Motor neuron (in vitro differentiated cells): ENCODE measurements around the gene SERP2. TPM values are rescaled to one million over a fixed set of nuclear protein-coding genes. Genes with fewer than 3 reads are reported as not detected.

Experiments
- ATAC-seq, 8 experiments: fragments of 200-7000 bp; cut with Tn5 transposase; replicated peaks in 6 of 8; 2 replicates each; pipeline ENCODE4 v1.8.0; 2021; ENCODE audit warnings: mild to moderate bottlenecking in 8 of 8, moderate library complexity in 8 of 8
- H3K27ac ChIP-seq, 2 donors: fragments of 250-450 bp; sonication (Bioruptor Pico); 2 replicates each; pipeline ENCODE4 v1.9.0; 2021; ENCODE audit warnings: antibody characterized with exemption in 2 of 2, mild to moderate bottlenecking in 2 of 2, moderate library complexity in 1 of 2
- H3K4me1 ChIP-seq, 2 donors: fragments of 250-450 bp; sonication (Bioruptor Pico); replicated peaks in 1 of 2; 2 replicates each; pipeline ENCODE4 v1.6.1; 2021; ENCODE audit warnings: antibody characterized with exemption in 2 of 2, mild to moderate bottlenecking in 2 of 2, moderate library complexity in 1 of 2
- H3K4me3 ChIP-seq, 5 donors: fragments of 250-450 bp; sonication (Bioruptor Pico); 2 replicates each; pipeline ENCODE4 v1.9.0; 2021; ENCODE audit warnings: antibody characterized with exemption in 5 of 5, mild to moderate bottlenecking in 5 of 5, moderate library complexity in 4 of 5
- WGBS, 10 experiments: fragments of 450-650 bp; shearing (Covaris generic); methylation state at CpG; one replicate each; pipeline ENCODE4 v1.0.0; 2022; 5-methylcytosine and 5-hydroxymethylcytosine counted together
- in situ Hi-C, 9 experiments: fragments of 400-800 bp; cut with MboI; loops; one replicate each; pipeline ENCODE4 v1.15.0; 2021; ENCODE audit warnings: low sequenced_read_pairs in 9 of 9, low pct_unique_long_range_greater_than_20kb in 2 of 9; ENCODE audit not compliant: unreplicated experiment in 9 of 9
- total RNA-seq, 8 experiments: library from RNA; unstranded; fragments of 300-600 nt; gene quantifications; 2 replicates each; pipeline versions ENCODE4 v1.2.3 to v1.2.4, GENCODE V29; 2022

Gene SERP2
- total RNA-seq, 8 experiments from 2014 or later = 1.3 to 18.1 (median 10.3) TPM

GRCh38 chr13:44397766-44398223, 24.2 kb downstream of the SERP2 start:
- Histone ChIP-seq H3K4me1 (peaks cover 48 to 61% of the 10 kb centered on the region in 2 donors), H3K27ac (peak overlapping the region in 1 of 2 donors; percentile 65), H3K4me3 (no peak overlapping the region)
- WGBS, 10 experiments = 67 to 100% (median 93%) methylated on average over 1 to 3 of the region's 3 CpGs; no CpG with 5 or more reads in 5 of the 10 experiments
- no peak for ATAC-seq
- in situ Hi-C loops = no loop called here

GRCh38 chr13:44398606-44399005, 25.0 kb downstream of the SERP2 start:
- Histone ChIP-seq H3K4me1 (peaks cover 57 to 64% of the 10 kb centered on the region in 2 donors), H3K27ac (no peak overlapping the region), H3K4me3 (no peak overlapping the region)
- ATAC-seq = no peak
- 17 to 100% (median 85%) methylated on average over 1 to 2 of the region's 3 CpGs; no CpG with 5 or more reads in 6 of the 10 experiments for WGBS, 10 experiments
- in situ Hi-C loops = no loop called here

GRCh38 chr13:44399074-44399473, 25.4 kb downstream of the SERP2 start:
- in situ Hi-C loops = no loop called here
- 52 to 100% (median 90%) methylated on average over 1 to 3 of the region's 3 CpGs; no CpG with 5 or more reads in 1 of the 10 experiments for WGBS, 10 experiments
- H3K27ac ChIP-seq = no peak overlapping the region
- no peak for ATAC-seq
- peaks cover 61 to 68% of the 10 kb centered on the region in 2 donors for H3K4me1 ChIP-seq
- H3K4me3 ChIP-seq = no peak overlapping the region

- no peak overlapping the region for H3K27ac ChIP-seq
- no peak overlapping the region for H3K4me3 ChIP-seq
- ATAC-seq = no peak
- H3K4me1 ChIP-seq = peaks cover 68 to 69% of the 10 kb centered on the region in 2 donors
- in situ Hi-C loops = no loop called here
Observed at GRCh38 chr13:44400736-44401135, 27.1 kb downstream of the SERP2 start.

DNA sequence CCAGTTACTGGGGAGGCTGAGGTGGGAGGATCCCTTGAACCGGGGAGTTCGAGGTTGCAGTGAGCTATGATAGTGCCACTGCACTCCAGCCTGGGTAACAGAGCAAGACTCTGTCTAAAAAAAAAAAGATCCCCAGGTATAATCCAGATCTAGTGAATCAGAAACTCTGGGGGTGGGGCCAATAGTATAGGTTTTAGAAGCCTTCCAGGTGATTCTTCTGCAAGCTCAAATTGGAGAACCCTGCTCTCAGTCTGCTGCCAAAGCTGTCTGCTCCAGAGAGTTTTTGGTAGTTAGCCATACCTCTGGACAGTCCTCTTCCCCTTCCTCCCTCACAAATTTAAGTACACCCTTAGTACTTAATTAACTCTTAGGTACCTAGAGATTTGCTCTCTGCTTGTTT, 28.0 kb downstream of the SERP2 start:
- in situ Hi-C loops = no loop called here
- peaks cover 61 to 63% of the 10 kb centered on the region in 2 donors for H3K4me1 ChIP-seq
- no peak overlapping the region for H3K4me3 ChIP-seq
- no peak overlapping the region for H3K27ac ChIP-seq
- WGBS, 10 experiments = 20 to 94% (median 75%) methylated on average over 1 to 2 of the region's 2 CpGs; no CpG with 5 or more reads in 6 of the 10 experiments
- no peak for ATAC-seq

GRCh38 chr13:44402899-44403445, 29.3 kb downstream of the SERP2 start:
- ATAC-seq = no peak
- Histone ChIP-seq H3K4me3 (no peak overlapping the region), H3K4me1 (peaks cover 47 to 49% of the 10 kb centered on the region in 2 donors), H3K27ac (no peak overlapping the region)
- in situ Hi-C loops = no loop called here
- WGBS, 10 experiments = 60 to 100% (median 84%) methylated on average over 1 to 13 of the region's 13 CpGs; no CpG with 5 or more reads in 1 of the 10 experiments

- Histone ChIP-seq H3K27ac (peak overlapping the region; percentile 44 to 63), H3K4me3 (no peak overlapping the region), H3K4me1 (peaks cover 44 to 47% of the 10 kb centered on the region in 2 donors)
- WGBS, 10 experiments = 19 to 100% (median 71%) methylated on average over 1 to 6 of the region's 11 CpGs
- in situ Hi-C loops = no loop called here
- peak in 5 of 8 experiments; percentile 38 to 64 (median 55) for ATAC-seq
Observed at GRCh38 chr13:44403461-44404056, 29.9 kb downstream of the SERP2 start.

DNA sequence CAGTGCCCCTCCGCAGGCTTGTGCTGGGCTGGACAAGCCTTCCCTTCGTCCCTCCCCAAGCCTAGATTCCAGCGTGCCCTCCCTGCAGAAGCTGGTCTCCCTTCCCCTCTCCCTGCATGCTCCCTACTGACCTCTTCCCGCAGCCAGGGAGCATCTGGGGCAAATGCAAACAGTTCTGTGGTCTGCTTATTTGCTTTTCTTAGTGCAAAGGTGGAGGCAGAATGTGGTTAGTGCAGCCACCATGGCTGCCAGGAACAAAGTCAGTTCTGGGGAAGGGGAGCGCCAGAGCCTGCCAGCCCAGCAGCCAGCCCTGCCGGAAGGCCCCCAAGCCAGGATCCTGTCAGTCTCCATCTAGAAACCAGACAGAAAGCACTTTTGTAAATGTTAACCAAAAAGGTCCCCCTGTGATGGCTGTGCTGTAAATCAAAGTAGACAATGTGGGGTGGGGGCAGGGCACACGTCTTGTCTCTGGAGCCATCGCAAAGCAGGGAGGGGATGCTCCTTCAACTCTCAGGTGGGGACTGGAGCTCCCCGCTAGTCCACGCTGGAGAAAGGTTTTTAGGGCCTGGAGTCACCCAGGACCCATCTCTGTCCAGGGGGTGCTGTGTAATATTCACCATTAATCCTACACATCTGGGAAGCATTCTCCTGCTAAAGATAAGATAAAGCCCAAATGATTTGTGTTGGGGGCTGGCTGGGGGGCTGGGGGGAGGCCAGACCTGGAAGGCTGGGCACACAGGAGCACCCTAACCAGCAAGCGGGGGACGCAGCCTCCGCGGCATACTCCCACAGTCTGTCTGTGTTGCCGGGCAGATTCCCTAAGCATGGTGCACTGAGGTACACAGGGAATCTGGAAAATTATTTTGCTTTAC, 30.9 kb downstream of the SERP2 start:
- Histone ChIP-seq H3K4me1 (peaks cover 44 to 47% of the 10 kb centered on the region in 2 donors), H3K4me3 (no peak overlapping the region), H3K27ac (peak overlapping the region; percentile 55 to 63)
- 15 to 100% (median 65%) methylated on average over 1 to 8 of the region's 15 CpGs; no CpG with 5 or more reads in 4 of the 10 experiments for WGBS, 10 experiments
- ATAC-seq = peak in 5 of 8 experiments; percentile 64 to 78 (median 69)
- in situ Hi-C loops = no loop called here

GRCh38 chr13:44406617-44407016, 33.0 kb downstream of the SERP2 start:
- 57 to 100% (median 100%) methylated on average over 1 to 5 of the region's 5 CpGs for WGBS, 10 experiments
- no peak for ATAC-seq
- in situ Hi-C loops = no loop called here
- no peak overlapping the region for H3K4me3 ChIP-seq
- H3K27ac ChIP-seq = no peak overlapping the region
- peaks cover 38 to 41% of the 10 kb centered on the region in 2 donors for H3K4me1 ChIP-seq

- no peak for ATAC-seq
- 0 to 100% (median 83%) methylated on average over 1 to 3 of the region's 3 CpGs; no CpG with 5 or more reads in 3 of the 10 experiments for WGBS, 10 experiments
- no peak overlapping the region for H3K4me3 ChIP-seq
- peaks cover 40 to 44% of the 10 kb centered on the region in 2 donors for H3K4me1 ChIP-seq
- in situ Hi-C loops = no loop called here
- H3K27ac ChIP-seq = no peak overlapping the region
Observed at GRCh38 chr13:44407379-44407778, 33.8 kb downstream of the SERP2 start.

DNA sequence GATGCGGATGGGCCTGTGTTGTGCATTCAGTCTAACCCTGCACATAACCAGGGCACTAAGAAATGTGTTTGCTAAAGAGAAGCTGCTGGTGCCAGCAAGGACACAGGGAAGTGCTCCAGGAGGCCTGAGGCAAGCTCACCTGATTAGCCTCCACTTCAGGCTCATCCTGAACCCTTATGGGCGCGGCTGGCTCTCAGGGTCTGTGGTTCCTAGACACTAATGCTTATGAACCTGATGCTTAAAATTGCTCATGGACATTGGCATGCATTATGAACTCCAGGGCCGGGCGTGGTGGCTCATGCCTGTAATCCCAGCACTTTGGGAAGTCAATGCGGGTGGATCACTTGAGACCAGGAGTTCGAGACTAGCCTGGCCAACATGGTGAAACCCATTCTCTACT, 34.3 kb downstream of the SERP2 start:
- Histone ChIP-seq H3K4me1 (peaks cover 38 to 44% of the 10 kb centered on the region in 2 donors), H3K4me3 (no peak overlapping the region), H3K27ac (no peak overlapping the region)
- WGBS, 10 experiments = 61 to 100% (median 91%) methylated on average over 1 to 6 of the region's 7 CpGs; no CpG with 5 or more reads in 4 of the 10 experiments
- in situ Hi-C loops = no loop called here
- no peak for ATAC-seq

GRCh38 chr13:44409595-44409994, 36.0 kb downstream of the SERP2 start:
- Histone ChIP-seq H3K27ac (no peak overlapping the region), H3K4me3 (no peak overlapping the region), H3K4me1 (peaks cover 21 to 29% of the 10 kb centered on the region in 2 donors)
- WGBS, 10 experiments = 75 to 100% (median 93%) methylated on average over 1 to 4 of the region's 4 CpGs; no CpG with 5 or more reads in 4 of the 10 experiments
- no peak for ATAC-seq
- in situ Hi-C loops = no loop called here

DNA sequence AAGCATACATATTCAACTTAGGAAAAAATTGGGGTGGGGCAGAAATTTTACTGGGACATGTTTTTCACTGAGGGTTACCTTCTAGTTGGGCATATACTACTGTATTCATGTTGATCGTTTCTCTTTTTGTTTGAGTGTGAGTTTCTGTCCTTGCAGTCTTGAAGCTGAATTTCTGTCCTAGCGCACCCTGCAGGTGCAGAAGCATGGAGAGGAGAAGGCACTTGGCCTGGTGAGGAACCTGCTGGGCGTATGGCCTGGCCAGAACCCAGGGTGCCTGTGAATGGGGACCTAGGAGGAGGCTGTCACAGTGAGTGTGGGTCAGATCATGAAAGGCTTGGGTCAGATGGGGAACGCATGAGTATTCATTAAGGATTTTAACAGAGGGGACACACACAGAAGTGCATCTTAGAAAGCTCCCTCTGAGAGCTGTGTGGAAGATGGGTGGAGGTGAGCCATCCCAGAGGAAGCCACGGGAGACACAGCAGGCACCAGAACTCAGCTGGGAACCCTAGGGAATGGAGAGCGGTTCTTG, 36.8 kb downstream of the SERP2 start:
- WGBS, 10 experiments = 40 to 100% (median 98%) methylated on average over 1 to 4 of the region's 6 CpGs; no CpG with 5 or more reads in 3 of the 10 experiments
- no peak overlapping the region for H3K27ac ChIP-seq
- peaks cover 13 to 21% of the 10 kb centered on the region in 2 donors for H3K4me1 ChIP-seq
- no peak overlapping the region for H3K4me3 ChIP-seq
- peak in 1 of 8 experiments; percentile 63 for ATAC-seq
- in situ Hi-C loops = no loop called here
